HS-5 (cell line): ENCODE results near the gene GCC1.
"Not testable (repeated sequence)": the region's sequence is repeated elsewhere in the genome, so short reads cannot be mapped to it uniquely, and the experiment has no call there.

Source experiments
- DNase-seq: peaks from one replicate; pipeline ENCODE4 v3.0.0-alpha.2; 2012; ENCODE audit warnings: low read depth

The GCC1 gene

GRCh38 chr7:127588697-127589482 is 3.5 kb upstream of the GCC1 start:
- no peak for DNase-seq

- DNase-seq = no peak
Observed at GRCh38 chr7:127588019-127588696, 2.8 kb upstream of the GCC1 start, which contains the start of gene ARF5. TSS of gene ARF5 (plus strand) at chr7:127588411. CDS start at chr7:127588499, 88 bp downstream.

GRCh38 chr7:127587663-127588018 is 2.2 kb upstream of the GCC1 start:
- no peak for DNase-seq

- no peak for DNase-seq
Observed at GRCh38 chr7:127586346-127586745, 950 bp upstream of the GCC1 start.

GRCh38 chr7:127584648-127585043 is 750 bp downstream of the GCC1 start:
- DNase-seq = no peak

GRCh38 chr7:127582361-127582760 is 3.0 kb downstream of the GCC1 start:
- DNase-seq = no peak

- DNase-seq = no peak
Observed at GRCh38 chr7:127581716-127582115, 3.7 kb downstream of the GCC1 start.

GRCh38 chr7:127580612-127581011 is 4.8 kb downstream of the GCC1 start:
- no peak for DNase-seq

- DNase-seq = no peak
Observed at GRCh38 chr7:127578711-127579275, 6.6 kb downstream of the GCC1 start.

GRCh38 chr7:127578036-127578684 is 7.2 kb downstream of the GCC1 start:
- no peak for DNase-seq

- DNase-seq = no peak
Observed at GRCh38 chr7:127571741-127572505, 13.5 kb downstream of the GCC1 start.

- not testable (repeated sequence) for DNase-seq
Observed at GRCh38 chr7:127568034-127568433, 17.4 kb downstream of the GCC1 start.

- DNase-seq = no peak
Observed at GRCh38 chr7:127566242-127566641, 19.2 kb downstream of the GCC1 start.

GRCh38 chr7:127557803-127558202 is 27.6 kb downstream of the GCC1 start:
- no peak for DNase-seq

GRCh38 chr7:127556404-127556803 is 29.0 kb downstream of the GCC1 start:
- no peak for DNase-seq

- DNase-seq = no peak
Observed at GRCh38 chr7:127551941-127552340, 33.5 kb downstream of the GCC1 start.

GRCh38 chr7:127550247-127550646 is 35.1 kb downstream of the GCC1 start:
- DNase-seq = no peak

GRCh38 chr7:127546313-127546712 is 39.1 kb downstream of the GCC1 start:
- DNase-seq = no peak

GRCh38 chr7:127541548-127541947 is 43.8 kb downstream of the GCC1 start:
- DNase-seq = no peak

- not testable (repeated sequence) for DNase-seq
Observed at GRCh38 chr7:127540461-127540860, 44.9 kb downstream of the GCC1 start.

- DNase-seq = no peak
Observed at GRCh38 chr7:127539116-127539515, 46.3 kb downstream of the GCC1 start.

GRCh38 chr7:127536741-127537140 is 48.7 kb downstream of the GCC1 start:
- DNase-seq = no peak
